Occipital lobe (tissue), 2 donors: Measurements from ENCODE around the gene SORCS2. TPM values are rescaled to one million over a fixed set of nuclear protein-coding genes. Genes with fewer than 3 reads are reported as not detected.

Experiments used
- DNase-seq: peaks from one replicate; lab custom pipeline; 2025; lab: John Stamatoyannopoulos, UW
- total RNA-seq: library from RNA; depleted of rRNA; stranded (reverse); fragments of >200 nt; gene quantifications from one replicate; pipeline ENCODE4 v1.2.3, GENCODE V29; 2014

Gene SORCS2
- total RNA-seq, 1 donor from 2014 or later: 4.1 TPM

DNA sequence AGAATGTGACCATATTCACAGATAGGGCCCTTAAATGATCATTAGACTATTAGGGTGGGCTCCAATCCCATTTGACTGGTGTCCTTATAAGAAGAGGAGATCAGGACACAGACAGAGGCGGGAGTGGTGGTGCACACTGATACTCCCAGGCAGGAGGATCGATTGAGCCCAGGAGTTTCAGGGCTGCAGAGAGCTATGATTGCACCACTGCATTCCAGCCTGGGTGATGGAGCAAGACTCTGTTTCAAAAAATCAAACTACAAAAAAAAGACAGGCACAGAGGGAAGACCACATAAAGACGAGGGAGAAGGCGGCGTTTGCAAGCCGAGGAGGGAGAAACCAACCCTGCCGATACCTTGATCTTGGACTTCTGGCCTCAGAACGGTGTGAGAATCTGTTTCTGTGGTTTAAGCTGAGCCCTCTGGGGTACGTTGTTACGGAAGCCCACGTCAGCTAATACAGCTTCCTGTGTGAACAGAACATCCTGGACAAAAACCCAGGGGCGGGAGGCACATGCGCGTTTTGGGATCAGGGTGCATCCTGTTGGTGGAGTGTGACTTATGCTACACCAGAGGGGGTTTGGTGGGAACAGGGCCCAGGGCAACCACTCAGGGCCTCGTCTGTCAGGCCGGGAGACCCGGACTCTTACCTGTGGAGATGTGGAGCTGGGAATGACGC lies 454.2 kb downstream of the SORCS2 start:
- no peak for DNase-seq

DNA sequence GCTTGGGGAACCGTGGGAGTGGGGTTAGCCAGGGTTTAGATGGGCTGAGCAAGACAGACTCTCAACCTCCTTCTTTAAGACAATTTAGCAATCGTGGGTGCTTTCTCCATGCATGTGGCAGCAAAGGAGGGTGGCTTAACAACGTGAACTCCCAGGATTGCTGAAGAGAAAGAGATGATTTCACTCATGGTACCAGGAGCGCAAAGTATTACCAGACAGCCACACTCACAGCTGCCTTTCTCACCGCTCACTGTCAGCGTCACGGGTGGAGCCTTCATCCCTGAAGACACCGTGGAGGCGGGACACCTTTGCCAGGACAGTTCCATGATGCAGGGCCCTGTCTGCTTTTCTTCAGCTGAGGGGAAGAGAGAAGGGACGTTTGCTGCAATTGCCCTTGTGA lies 454.8 kb downstream of the SORCS2 start:
- no peak for DNase-seq

DNA sequence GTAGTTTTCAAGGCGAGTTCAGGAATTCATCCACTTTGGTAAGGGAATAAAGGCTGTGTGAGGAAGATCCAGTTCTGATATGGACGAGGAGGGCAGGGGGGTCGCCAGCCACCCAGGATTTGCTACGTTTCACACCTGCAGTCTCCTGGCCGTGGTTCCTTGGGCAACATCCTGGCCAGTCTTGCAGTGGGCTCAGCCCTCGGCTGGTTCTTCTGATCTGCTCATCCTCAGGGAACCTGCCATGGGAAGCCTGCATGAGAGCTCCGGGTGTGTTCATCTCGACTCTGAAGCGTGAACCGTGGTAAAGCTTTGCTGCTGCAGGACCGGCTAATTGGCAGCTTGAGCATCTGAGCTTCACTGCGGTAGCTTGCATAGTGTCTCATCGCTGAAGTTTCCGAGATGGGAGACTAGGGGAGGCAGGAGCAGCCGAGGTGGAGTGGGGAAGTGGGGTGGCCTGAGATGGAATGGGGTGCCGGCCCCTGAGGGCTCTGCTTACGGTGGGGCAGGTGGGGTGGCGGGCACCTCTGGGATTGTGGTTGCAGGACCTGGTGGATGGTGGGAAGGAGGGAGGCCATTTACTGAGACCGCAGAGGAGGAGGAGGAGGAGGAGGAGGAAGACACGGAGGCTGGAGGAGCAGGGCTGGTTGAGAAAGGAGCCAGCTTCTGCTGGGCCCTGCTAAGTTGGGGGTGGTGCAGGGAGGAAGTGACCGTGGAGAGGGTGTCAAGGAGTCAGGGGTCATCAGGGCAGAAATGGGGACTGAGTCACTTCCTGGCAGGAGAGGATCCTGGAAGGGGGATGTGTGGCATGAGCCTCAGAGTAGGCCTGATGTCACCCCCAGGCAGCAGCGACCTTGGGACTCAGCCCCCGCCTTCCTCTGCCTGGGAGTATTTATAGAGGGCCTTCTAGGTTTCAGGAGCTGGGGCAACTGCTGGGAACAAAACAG lies 455.5 kb downstream of the SORCS2 start:
- DNase-seq: no peak

DNA sequence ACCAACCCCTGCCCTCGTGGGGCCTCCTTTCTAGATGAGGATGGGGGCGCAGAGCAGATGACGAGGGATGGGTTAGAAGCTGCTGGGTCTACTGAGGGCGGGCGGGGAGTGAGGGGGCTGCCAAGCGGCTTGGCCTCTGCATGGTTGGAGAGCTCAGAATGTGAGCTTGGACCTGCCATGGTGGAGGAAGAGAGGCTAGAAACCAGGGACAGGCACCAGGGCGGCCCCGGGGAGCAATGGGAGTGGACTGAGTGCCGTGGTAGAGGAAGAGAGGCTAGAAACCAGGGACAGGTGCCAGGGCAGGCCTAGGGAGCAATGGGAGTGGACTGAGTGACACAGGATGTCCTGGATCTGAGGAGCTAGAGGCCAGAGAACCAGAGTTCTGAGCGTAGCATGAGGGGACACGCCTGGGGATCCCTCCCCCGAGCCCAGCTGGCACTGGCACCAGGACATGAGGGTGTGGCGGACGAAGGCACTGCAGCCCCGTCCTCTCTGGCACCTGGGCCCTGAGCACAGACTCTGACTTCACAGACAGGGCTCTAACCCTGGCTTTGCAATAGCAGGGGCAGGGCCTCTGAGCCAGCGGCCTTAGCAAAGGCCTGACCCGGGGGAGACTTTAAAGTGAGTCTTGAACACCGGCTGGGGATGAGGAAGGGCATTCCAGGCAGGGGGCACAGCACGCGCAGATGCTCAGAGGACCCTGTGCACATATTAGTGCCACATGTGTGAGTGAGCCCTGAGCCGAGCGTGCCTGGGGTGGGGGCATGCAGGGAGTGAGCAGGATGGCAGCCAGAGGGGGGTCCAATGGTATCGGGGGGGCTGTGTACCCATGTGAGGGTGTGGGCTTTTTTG lies 456.4 kb downstream of the SORCS2 start:
- no peak for DNase-seq

DNA sequence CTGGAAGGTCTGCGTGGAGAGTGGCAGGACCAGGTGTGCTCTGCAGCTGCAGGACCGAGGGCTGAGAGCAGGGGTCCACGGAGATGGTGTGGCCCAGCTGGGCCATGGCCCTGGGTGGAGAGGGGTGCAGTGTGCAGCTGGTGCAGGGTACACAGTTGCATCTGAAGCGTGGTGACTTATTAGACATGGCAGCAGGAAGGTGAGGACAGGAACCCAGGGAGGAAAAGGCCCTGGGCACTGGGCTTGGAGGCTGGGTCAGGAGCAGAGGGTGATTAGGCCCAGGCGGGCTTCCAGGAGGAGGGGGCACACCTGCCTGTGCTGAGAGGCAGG lies 457.0 kb downstream of the SORCS2 start:
- no peak for DNase-seq

DNA sequence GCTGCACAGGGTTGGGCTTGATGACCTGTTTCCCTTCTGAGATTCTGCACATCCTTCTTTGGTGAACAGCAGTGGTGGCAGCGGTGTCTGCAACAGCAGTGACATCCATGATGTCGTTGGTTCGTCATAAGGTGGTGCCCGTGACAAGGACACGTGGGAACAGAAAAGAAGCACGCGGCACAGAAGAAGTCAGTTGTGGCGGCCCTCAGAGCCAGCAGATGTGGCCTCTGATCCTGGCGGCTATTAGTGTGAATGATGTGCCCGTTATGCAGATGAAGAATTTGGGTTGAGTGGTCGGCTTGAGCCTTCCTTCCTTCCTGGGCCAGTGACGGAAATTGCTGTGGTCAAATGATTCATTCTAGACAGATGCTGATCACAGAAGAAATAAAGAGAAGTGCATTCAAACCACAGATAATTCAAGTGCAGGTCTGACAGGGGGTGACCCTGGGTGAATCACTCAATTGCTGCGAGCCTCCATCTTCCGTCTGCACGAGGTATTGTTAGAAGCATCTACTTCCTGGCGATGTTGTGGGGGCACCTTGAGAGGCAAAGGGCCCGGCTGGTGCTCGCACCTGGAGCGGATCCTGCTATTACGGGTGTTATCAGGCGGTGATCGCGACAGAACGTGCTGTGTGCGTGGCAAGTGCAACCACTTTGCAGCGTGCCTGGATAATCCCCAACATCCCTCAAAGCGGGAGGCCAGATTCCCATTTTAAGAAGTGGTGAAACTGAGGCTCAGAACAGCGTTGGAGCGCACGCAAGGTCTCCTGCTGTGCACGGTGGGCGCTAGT lies 457.6 kb downstream of the SORCS2 start:
- DNase-seq: no peak

DNA sequence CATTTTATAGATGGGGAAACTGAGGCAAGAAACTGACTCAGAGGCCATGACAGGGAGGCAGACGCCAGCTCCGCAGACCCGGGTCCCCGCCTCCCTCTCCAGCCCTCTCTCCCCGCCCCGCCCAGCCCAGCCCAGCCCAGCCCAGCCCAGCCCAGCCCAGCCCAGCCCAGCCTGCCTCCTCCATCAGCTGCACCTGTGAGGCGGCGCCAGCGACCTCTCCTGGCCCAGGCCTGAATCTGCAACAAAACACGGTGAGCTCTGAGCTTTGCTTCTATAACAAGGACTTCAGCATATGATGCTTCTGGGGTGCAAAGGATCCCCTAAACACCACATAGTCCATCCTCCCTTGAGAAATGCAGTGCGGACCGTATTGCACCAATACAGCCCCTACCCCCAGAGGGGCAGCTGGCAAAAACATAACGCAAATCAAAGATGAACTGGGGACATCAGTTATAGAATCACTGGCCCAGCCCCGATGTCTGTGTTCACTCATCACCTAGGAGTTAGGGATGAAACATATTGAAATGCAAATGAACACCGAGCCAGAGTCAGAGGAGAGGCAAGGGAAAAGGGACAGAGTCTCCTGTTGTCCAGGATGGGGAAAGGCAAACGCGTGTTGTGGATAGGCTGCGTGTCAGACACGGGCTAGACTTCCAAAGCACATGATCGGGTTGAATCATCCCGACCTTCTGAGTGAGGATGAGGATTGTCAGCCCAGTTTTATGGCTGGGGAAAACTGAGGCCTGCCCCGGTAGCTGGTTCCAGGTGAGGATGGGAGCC lies 458.5 kb downstream of the SORCS2 start:
- DNase-seq: no peak

DNA sequence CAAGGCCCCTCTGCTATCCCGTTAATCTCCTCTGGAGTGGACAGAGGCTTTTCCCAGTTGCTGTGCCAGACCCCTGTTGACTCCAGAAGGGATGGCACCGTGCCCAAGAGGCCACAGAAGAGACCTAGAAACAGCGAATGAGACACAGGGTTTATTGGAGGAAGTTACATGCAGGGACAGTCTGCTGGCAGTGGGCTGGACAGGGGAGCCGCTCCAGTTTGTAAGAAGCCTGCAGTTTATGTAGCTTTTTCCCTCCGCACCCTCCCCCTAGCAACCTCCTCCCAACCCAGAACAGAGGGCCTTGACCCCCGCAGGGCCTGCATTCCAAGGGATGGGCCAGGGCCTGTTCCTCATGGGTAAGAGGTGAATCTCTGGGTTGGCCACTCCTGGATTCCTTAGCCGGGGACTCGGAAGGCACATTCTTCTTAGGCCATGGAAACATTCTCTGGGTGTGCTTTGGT lies 459.2 kb downstream of the SORCS2 start:
- DNase-seq: no peak

DNA sequence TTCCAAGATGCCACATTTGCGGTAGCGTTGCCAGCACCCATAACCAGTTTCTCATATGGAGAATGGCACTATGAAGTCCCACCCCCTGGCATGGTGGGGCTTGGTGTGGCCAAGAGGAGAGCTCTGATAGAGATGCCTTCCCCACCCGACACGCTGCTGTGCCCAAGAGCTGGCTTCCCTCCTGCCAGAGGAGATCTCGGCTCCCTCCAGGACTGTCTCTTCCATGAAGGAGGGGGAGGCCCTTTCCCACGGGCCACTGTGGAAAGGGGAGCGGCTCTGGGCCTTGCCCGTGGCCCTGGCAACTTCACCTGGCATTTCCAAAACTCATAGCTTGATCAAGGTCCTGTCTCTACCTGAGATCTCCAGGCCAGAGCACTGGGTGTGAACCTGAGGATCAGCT lies 459.7 kb downstream of the SORCS2 start:
- no peak for DNase-seq

DNA sequence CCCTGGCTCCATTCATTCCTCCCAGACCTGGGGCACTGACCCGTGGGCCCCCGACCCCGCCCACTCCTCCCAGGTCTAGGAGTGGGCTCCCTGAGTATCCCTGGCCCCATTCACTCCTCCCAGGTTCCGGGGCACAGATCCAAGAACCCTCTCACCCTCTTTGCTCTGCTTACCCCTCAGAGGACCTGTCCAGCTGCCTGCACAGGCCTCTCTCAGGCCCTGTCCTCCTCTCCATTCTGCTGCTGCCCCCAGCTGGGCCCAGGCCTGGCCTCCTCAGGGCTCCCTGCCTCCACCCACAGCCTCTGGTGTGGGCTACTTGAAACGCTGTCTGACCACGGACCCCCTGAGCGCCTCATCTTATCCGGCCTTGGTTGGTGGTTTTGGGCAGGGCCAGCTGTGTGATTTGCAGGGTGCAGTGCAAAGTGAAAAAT lies 460.1 kb downstream of the SORCS2 start:
- DNase-seq: no peak

DNA sequence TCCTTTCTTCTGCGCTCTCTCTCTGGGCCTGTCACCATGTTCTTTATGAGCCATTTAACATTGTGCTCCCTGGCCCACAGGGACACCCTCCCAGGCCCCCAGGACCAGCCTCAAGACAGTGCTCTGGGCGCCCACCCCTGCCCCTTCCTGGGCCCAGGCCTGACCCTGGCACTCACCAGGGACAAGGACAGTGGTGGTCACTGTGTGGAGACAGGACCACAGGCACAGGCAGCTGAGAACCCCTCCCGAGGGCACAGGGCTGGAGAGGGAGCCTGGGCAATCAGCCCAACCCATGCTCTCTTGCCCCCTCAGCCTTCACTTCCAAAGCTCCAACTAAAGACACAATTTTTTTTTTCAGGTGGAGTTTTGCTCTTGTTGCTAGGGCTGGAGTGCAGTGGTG lies 460.6 kb downstream of the SORCS2 start:
- no peak for DNase-seq

DNA sequence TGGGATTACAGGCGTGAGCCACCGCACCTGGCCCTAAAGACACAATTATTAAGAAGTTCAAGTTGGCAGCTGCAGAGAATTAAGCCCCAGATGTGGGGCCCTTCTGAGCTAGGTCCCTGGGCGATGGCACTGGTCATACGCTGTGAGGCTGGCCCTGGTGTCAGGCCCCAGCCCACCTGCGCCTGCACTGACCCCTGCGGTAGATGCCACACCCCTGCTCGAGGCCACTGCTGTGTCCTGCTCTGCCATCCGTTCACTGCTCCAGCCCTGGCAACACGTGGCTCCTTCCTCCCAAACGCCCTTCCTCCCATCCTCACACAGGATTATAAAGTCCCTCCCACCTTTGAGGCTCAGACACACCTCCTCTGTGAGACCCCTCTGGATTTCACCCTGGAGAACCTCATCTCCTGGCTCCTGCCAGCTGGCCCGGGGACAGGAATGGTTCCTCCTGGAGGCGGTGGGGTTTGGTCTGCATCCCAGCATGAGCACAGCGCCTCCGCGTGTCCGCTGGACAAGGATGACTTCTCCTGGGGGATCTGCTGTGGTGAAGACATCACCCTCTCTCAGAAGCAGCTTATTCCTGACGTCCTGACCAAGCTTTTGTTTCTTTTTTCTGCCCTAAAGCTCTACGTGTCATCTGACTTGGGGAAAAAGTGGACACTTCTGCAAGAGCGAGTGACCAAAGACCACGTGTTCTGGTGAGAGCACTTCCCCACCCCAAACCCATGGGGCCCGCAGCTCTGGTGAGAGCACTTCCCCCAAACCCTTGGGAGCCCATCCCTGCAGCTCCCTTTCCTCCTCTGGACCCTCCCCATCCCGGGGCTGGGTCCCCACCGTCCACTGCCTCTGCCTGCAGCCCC lies 461.4 kb downstream of the SORCS2 start:
- DNase-seq: no peak

DNA sequence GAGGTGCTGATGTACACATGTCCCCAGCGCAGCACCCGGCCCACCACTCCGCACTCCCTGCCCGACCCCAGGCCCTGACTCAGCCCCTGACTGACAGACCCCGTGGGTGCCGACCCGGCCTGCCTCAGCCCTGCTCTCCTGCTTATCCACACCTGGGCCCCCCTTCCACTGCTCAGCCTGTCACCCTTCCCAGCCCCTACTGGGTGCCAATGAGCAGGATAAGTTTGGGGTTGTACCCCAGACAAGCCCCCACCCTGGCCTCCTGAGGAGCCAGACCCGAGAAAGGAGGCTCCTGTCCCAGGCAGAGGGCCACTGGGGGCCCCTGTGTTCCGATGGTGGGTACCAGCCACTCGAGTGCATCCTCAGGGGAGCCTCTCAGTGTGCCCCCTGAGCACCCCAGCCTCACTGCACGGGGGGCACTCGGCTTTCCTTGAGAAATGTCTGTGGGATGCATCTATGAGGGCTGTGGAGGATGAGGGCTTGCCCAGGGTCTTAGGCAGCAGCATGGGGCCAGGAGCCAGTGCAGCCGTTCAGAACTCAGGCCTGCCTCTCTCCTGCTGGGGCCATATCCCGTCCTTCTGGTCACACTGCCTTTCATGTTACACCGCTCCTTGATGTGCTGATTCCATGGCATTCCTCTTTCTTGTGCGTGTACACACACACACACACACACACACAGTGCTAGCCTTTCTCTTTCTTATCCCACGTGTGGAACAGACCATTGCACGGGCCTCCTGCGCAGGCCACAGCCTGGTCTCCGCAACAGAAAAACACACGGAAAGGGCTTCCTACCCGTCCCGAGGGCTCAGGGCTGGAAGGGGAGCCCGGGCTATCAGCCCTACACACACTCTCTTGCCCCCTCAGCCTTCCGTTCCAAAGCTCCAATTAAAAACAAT lies 462.5 kb downstream of the SORCS2 start:
- DNase-seq: no peak

DNA sequence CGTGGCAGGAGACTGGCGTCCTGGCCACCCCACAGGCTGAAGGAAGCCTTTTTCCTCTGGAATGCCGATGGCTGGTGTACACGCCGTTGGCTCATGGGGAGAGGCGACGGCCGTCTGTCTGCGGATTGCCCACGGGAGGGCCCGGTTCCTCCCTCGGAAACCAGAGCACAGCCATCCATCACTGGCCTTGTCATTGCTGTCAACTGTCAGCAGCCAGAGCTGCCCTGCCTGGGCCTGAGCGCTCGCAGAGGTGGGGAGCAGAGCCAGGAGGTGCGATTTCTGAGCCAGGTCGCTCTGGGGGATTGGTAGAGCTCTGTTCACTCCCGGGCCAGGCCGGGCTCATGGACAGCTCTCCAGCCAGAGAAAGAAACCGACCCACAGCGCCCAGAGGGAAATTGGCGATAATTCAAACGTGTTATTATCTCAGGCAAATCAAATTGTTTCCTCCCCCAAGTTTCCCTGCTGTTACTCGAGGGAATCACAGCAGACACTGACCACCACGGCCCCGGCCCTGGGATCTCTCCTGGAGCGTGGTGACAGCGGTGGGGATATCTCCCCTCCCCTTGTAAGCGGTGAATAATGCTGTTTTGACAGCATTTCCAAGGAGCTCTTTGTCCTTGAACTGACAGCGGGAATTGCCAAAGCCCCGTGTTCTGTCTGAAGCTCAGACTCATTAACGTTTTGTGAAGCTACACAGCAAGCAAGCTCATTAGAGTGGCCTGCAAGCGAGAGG lies 463.3 kb downstream of the SORCS2 start:
- DNase-seq: no peak

DNA sequence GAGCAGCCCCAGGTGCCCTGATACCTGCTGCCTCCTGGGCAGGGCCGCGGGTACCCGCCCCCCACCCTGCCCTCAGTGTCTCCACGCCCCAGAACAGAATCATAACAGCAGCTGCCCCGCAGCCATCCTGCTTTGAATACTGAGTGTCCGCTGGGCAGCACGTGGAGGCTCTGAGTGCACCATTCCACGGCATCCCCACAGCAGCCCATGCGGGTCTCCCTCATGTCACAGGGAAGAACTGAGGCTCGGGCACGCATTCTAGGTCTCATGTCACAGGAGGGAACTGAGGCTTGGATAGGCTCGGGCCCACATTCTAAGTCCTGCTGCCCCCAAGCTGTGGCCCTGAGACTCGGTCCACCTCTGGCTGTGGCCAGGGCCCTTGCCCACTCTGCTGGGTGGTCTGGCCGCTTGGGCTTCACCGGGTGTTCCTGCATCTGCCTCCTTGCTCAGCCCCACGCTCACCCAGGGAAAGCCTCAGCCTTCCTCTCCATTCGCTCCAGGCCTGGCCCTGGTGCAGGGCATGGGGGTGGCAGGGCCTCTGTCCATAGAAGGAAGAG lies 464.0 kb downstream of the SORCS2 start:
- no peak for DNase-seq

DNA sequence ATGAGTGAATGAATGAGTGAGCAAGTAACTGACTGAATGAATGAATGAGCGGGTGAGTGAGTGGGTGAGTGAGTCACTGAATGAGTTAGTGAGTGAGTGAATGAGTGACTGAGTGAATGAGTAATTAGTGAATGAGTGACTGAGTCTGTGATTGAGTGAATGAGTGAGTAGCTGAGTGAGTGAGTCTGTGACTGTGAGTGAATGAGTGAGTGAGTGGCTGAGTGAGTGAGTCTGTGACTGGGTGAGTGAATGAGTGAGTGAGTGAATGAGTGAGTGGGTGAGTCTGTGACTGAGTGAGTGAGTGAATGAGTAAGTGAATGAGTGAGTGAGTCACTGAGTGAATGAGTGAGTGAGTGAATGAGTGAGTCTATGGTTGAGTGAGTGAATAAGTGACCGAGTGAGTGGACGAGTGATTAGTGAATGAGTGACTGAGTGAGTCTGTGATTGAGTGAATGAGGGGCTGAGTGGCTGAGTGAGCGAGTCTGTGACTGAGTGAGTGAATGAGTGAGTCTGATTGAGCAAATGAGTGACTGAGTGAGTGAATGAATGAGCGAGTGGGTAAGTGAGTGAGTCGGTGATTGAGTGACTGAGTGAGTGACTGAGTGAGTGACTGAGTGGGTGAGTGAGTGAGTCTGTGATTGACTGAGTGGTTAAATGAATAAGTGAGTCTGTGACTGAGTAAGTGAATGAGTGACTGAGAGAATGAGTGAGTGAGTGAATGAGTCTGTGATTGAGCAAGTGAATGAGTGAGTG lies 465.4 kb downstream of the SORCS2 start:
- DNase-seq: no peak
